SK-N-SH (cell line): ENCODE results near the gene PNMA1. TPM values are rescaled to one million over a fixed set of nuclear protein-coding genes. Genes with fewer than 3 reads are reported as not detected.

ENCODE experiments used
- CTCF ChIA-PET: fragments of 300-600, 350-600 bp; formaldehyde crosslinking; extraction: SDS; loops from one replicate; lab custom pipeline; 2021; lab: Yijun Ruan, JAX
- POLR2A ChIA-PET: fragments of 350-600 bp; sonication (Branson Sonifier 250); formaldehyde crosslinking; extraction: SDS; loops from one replicate; lab custom pipeline; 2020; ENCODE audit warnings: antibody characterized with exemption, inconsistent platforms; lab: Yijun Ruan, JAX
- DNase-seq: peaks from one replicate; pipeline ENCODE4 v3.0.0; 2012
- H2AFZ ChIP-seq: fragments of 200-600 bp; sonication (generic); 2 replicates; pipeline ENCODE4 v1.8.1; 2016; ENCODE audit warnings: antibody characterized with exemption, mild to moderate bottlenecking, low read depth
- H3F3A ChIP-seq: fragments of 200-600 bp; sonication (generic); replicated peaks from 2 replicates; pipeline ENCODE3; 2016; ENCODE audit warnings: antibody characterized with exemption, mild to moderate bottlenecking; ENCODE audit not compliant: insufficient read depth
- H3K27ac ChIP-seq, 2 experiments: fragments of 200-500 bp in 1 of 2; fragments of 200-600 bp in 1 of 2; sonication (Bioruptor generic) in 1 of 2; sonication (generic), shearing (Covaris generic) in 1 of 2; 2 replicates each; pipeline versions ENCODE4 v1.5.1 to v1.6.1; 2014 to 2016; ENCODE audit warnings: low read depth in 2 of 2, inconsistent platforms in 1 of 2, low read length in 1 of 2, mild to moderate bottlenecking in 1 of 2, mixed read lengths in 1 of 2
- H3K27me3 ChIP-seq: fragments of 200-600 bp; sonication (generic), shearing (Covaris generic); 2 replicates; pipeline ENCODE4 v1.6.1; 2016; ENCODE audit warnings: mixed run types; ENCODE audit not compliant: insufficient read depth
- H3K36me3 ChIP-seq, 2 experiments: fragments of 200-500 bp in 1 of 2; fragments of 200-600 bp in 1 of 2; sonication (Bioruptor generic) in 1 of 2; sonication (generic) in 1 of 2; replicated peaks in 1 of 2; 2 replicates each; pipeline versions ENCODE3 to v1.5.1; 2014 to 2016; ENCODE audit warnings: low read length in 1 of 2, mild to moderate bottlenecking in 1 of 2; ENCODE audit not compliant: insufficient read depth in 2 of 2, control insufficient read depth in 1 of 2
- H3K4me1 ChIP-seq, 2 experiments: fragments of 200-500 bp in 1 of 2; fragments of 200-600 bp in 1 of 2; sonication (Bioruptor generic) in 1 of 2; sonication (generic), shearing (Covaris generic) in 1 of 2; 2 replicates each; pipeline versions ENCODE4 v1.5.1 to v1.6.1; 2014 to 2016; ENCODE audit warnings: low read depth in 1 of 2, low read length in 1 of 2, mixed run types in 1 of 2; ENCODE audit not compliant: insufficient read depth in 2 of 2, control insufficient read depth in 1 of 2
- H3K4me2 ChIP-seq: fragments of 200-600 bp; sonication (generic), shearing (Covaris generic); 2 replicates; pipeline ENCODE4 v1.6.1; 2017; ENCODE audit warnings: mixed run types
- H3K4me3 ChIP-seq, 2 experiments: fragments of 200-500 bp in 1 of 2; fragments of 200-600 bp in 1 of 2; sonication (Bioruptor generic) in 1 of 2; sonication (generic), shearing (Covaris generic) in 1 of 2; 2 replicates each; pipeline versions ENCODE4 v1.5.1 to v1.8.1; 2014 to 2016; ENCODE audit warnings: low read depth in 2 of 2, inconsistent platforms in 1 of 2, low read length in 1 of 2, mild to moderate bottlenecking in 1 of 2, mixed read lengths in 1 of 2, moderate library complexity in 1 of 2
- H3K79me2 ChIP-seq: fragments of 200-600 bp; sonication (generic); 2 replicates; pipeline ENCODE4 v1.8.1; 2017; ENCODE audit warnings: mild to moderate bottlenecking; ENCODE audit not compliant: insufficient read depth
- H3K9ac ChIP-seq: fragments of 200-600 bp; sonication (generic); 2 replicates; pipeline ENCODE4 v1.6.1; 2017; ENCODE audit warnings: mixed run types
- H3K9me2 ChIP-seq: fragments of 200-600 bp; sonication (generic); 2 replicates; pipeline ENCODE4 v1.6.1; 2017; ENCODE audit warnings: mixed run types
- H3K9me3 ChIP-seq: fragments of 200-600 bp; sonication (generic); 2 replicates; pipeline ENCODE4 v1.6.1; 2017; ENCODE audit warnings: mixed run types, mild to moderate bottlenecking, moderate library complexity
- H4K20me1 ChIP-seq: fragments of 200-600 bp; sonication (generic); 2 replicates; pipeline ENCODE4 v1.6.1; 2017; ENCODE audit warnings: mild to moderate bottlenecking, mixed run types; ENCODE audit not compliant: insufficient read depth
- CHD2 ChIP-seq: fragments of 150-350 bp; IDR thresholded peaks from 2 replicates; pipeline ENCODE4 v1.6.1; 2018; ENCODE audit warnings: low read length; ENCODE audit not compliant: partially characterized antibody
- CTCF ChIP-seq: fragments of 200-600 bp; sonication (generic); IDR thresholded peaks from 2 replicates; pipeline ENCODE4 v1.6.1; 2017; ENCODE audit warnings: antibody characterized with exemption, mild to moderate bottlenecking, moderate library complexity
- ELF1 ChIP-seq: IDR thresholded peaks from 2 replicates; pipeline ENCODE4 v1.4.0; 2012
- EZH2phosphoT487 ChIP-seq: fragments of 200-600 bp; sonication (generic); IDR thresholded peaks from 2 replicates; pipeline ENCODE4 v1.6.1; 2017; ENCODE audit warnings: low read depth, mixed run types, mild to moderate bottlenecking, antibody characterized with exemption, moderate library complexity, borderline replicate concordance
- FOSL2 ChIP-seq: IDR thresholded peaks from 2 replicates; pipeline ENCODE4 v1.4.0; 2012; ENCODE audit warnings: low read depth, mild to moderate bottlenecking, moderate library complexity, borderline replicate concordance
- FOXM1 ChIP-seq: IDR thresholded peaks from 2 replicates; pipeline ENCODE4 v1.4.0; 2012; ENCODE audit warnings: low read depth, mild to moderate bottlenecking
- GABPA ChIP-seq: IDR thresholded peaks from 2 replicates; pipeline ENCODE4 v1.4.0; 2012; ENCODE audit warnings: low read depth, mild to moderate bottlenecking
- GATA2 ChIP-seq: sonication (generic); formaldehyde crosslinking; IDR thresholded peaks from 2 replicates; pipeline ENCODE4 v1.5.0; 2020; ENCODE audit warnings: mild to moderate bottlenecking, missing genetic modification reagents
- MXI1 ChIP-seq: IDR thresholded peaks from 2 replicates; pipeline ENCODE4 v1.6.1; 2012; ENCODE audit warnings: mild to moderate bottlenecking, low read depth, low read length, improper control_type of control experiment
- NFIC ChIP-seq: IDR thresholded peaks from 2 replicates; pipeline ENCODE4 v1.4.0; 2012; ENCODE audit warnings: borderline replicate concordance
- NRF1 ChIP-seq: IDR thresholded peaks from 2 replicates; pipeline ENCODE4 v1.6.1; 2012; ENCODE audit warnings: low read depth, mild to moderate bottlenecking, low read length
- PBX3 ChIP-seq: IDR thresholded peaks from 2 replicates; pipeline ENCODE4; 2012
- RAD21 ChIP-seq: IDR thresholded peaks from 2 replicates; pipeline ENCODE4 v1.6.1; 2012; ENCODE audit warnings: mild to moderate bottlenecking, low read length
- RCOR1 ChIP-seq: fragments of 150-350 bp; IDR thresholded peaks from 2 replicates; pipeline ENCODE4 v1.6.1; 2017; ENCODE audit warnings: antibody characterized with exemption, low read length
- SIN3A ChIP-seq: IDR thresholded peaks from 2 replicates; pipeline ENCODE4 v1.6.1; 2012; ENCODE audit warnings: low read depth, mild to moderate bottlenecking, low read length, moderate library complexity, borderline replicate concordance
- TAF1 ChIP-seq: IDR thresholded peaks from 2 replicates; pipeline ENCODE4 v1.6.1; 2012; ENCODE audit warnings: low read depth, mild to moderate bottlenecking, low read length, moderate library complexity, borderline replicate concordance
- USF2 ChIP-seq: fragments of 150-350 bp; IDR thresholded peaks from 2 replicates; pipeline ENCODE4 v1.6.1; 2017; ENCODE audit warnings: antibody characterized with exemption, low read length, low read depth, borderline replicate concordance
- YY1 ChIP-seq: IDR thresholded peaks from 2 replicates; pipeline ENCODE4 v1.4.0; 2012; ENCODE audit warnings: low read depth, mild to moderate bottlenecking
- ZBTB33 ChIP-seq: IDR thresholded peaks from 2 replicates; pipeline ENCODE4 v1.4.0; 2012; ENCODE audit warnings: low read depth, borderline replicate concordance
- WGBS: methylation state at CpG from one replicate; pipeline ENCODE4 v1.1.6; 2017; ENCODE audit warnings: low lambda C conversion rate; 5-methylcytosine and 5-hydroxymethylcytosine counted together
- polyA plus RNA-seq, 3 experiments: library from polyadenylated mRNA; depleted of rRNA; stranded (reverse); fragments of >200 nt; gene quantifications; 2 replicates each; pipeline ENCODE4 v1.2.3, GENCODE V29; 2012

PNMA1 gene
- polyA plus RNA-seq, 1 of the 3 experiments (the other 2 are of a cell fraction) = 31.5 TPM

- Histone ChIP-seq H3K9me2 (no peaks in the 10 kb centered on the region), H3K9me3 (no peaks in the 10 kb centered on the region), H3F3A (no peaks in the 10 kb centered on the region), H2AFZ (no peak overlapping the region), H3K4me3 (no peak overlapping the region), H3K9ac (no peak overlapping the region), H3K4me2 (no peak overlapping the region), H3K36me3 (no peaks in the 10 kb centered on the region), H3K4me1 (peaks cover 31 to 80% of the 10 kb centered on the region in 2 experiments; a peak in 3 of 4 replicates), H3K27ac (no peak overlapping the region), H4K20me1 (peaks cover 94% of the 10 kb centered on the region), H3K27me3 (no peaks in the 10 kb centered on the region), H3K79me2 (peaks cover 98% of the 10 kb centered on the region)
- POLR2A ChIA-PET = no interaction called here
- WGBS = 86% methylated on average over 5 of the region's 7 CpGs
- TF ChIP-seq RAD21 (no peak), USF2 (no peak), RCOR1 (no peak), CTCF (no peak), FOSL2 (no peak), NFIC (no peak), MXI1 (no peak)
- no peak for DNase-seq
- CTCF ChIA-PET = interaction anchor here (0.6 to 5.7 kb wide), 9 partner anchors 9 to 136 kb away, joined by 3 to 27 read pairs (median 3); a partner anchor contains a TSS
Measured at GRCh38 chr14:73744175-73744867, 30.1 kb upstream of the PNMA1 start.

- Histone ChIP-seq H3K9me3 (no peaks in the 10 kb centered on the region), H4K20me1 (peaks cover 86% of the 10 kb centered on the region), H3K4me2 (no peak overlapping the region), H3K27ac (no peak overlapping the region), H3K36me3 (peaks cover 0 to 4% of the 10 kb centered on the region in 2 experiments), H3K9ac (no peak overlapping the region), H3K4me3 (no peak overlapping the region), H3F3A (no peaks in the 10 kb centered on the region), H3K4me1 (peaks cover 31 to 80% of the 10 kb centered on the region in 2 experiments; a peak in 3 of 4 replicates), H3K9me2 (no peaks in the 10 kb centered on the region), H3K27me3 (no peaks in the 10 kb centered on the region), H2AFZ (no peak overlapping the region), H3K79me2 (peaks cover 90% of the 10 kb centered on the region)
- 95% methylated on average over 10 of the region's 11 CpGs for WGBS
- no peak for DNase-seq
- POLR2A ChIA-PET = no interaction called here
- CTCF ChIA-PET = interaction anchor here (1.1 to 5.7 kb wide), 3 partner anchors 10 to 80 kb away, joined by 3 to 27 read pairs (median 11); no protein-coding TSS in a partner anchor
- no peak for TF ChIP-seq YY1
- no peak for TF ChIP-seq NFIC
- TF ChIP-seq RCOR1 = no peak
- no peak for TF ChIP-seq CHD2
- no peak for TF ChIP-seq FOXM1
- TF ChIP-seq RAD21 = no peak
- TF ChIP-seq FOSL2 = no peak
- TF ChIP-seq GATA2 (CRISPR knock-in tag) = no peak
- TF ChIP-seq SIN3A = no peak
- TF ChIP-seq EZH2phosphoT487 = no peak
- TF ChIP-seq PBX3 = no peak
- TF ChIP-seq TAF1 = no peak
- no peak for TF ChIP-seq ELF1
- TF ChIP-seq GABPA = no peak
- TF ChIP-seq NRF1 = no peak
- TF ChIP-seq ZBTB33 = no peak
Measured at GRCh38 chr14:73743431-73743931, 29.3 kb upstream of the PNMA1 start.
